ENCODE data around the gene ZMAT5.

- no peak for TF ChIP-seq CTCF (conservative IDR thresholded peaks at IDR 0.05 in 1 of 2, IDR thresholded peaks at IDR 0.05 in 1 of 2; ENCODE audit: extremely low read depth in 1 of 2, insufficient read depth in 1 of 2, low read depth in 1 of 2, low read length in 2 of 2)
- TF ChIP-seq EZH2 (IDR thresholded peaks at IDR 0.05; ENCODE audit: borderline replicate concordance, low read length): no peak
These were observed 24.5 kb downstream of the ZMAT5 start for GRCh38 chr22:29742326-29742725.
